Activated B cell treated with CpG ODN at 0.5 μM for 24 hours (primary cell): ENCODE measurements around the gene HEXIM1. TPM values are rescaled to one million over a fixed set of nuclear protein-coding genes. Genes with fewer than 3 reads are reported as not detected.

ENCODE experiments used
- ATAC-seq: fragments of 200-7000 bp; cut with Tn5 transposase; one replicate; pipeline ENCODE4 v1.10.0; 2021; ENCODE audit warnings: low read depth, mild to moderate bottlenecking, moderate library complexity
- CTCF ChIA-PET: fragments of 350-600 bp; sonication (Branson Sonifier 250); formaldehyde crosslinking; loops from one replicate; lab custom pipeline; 2021; ENCODE audit warnings: antibody characterized with exemption; lab: Charles Lee
- POLR2A ChIA-PET: fragments of 350-600 bp; sonication (Branson Sonifier 250); formaldehyde crosslinking; loops from one replicate; lab custom pipeline; 2021; ENCODE audit warnings: antibody characterized with exemption; lab: Charles Lee
- DNase-seq: peaks from one replicate; pipeline ENCODE4 v3.0.0; 2022
- H3K27ac Mint-ChIP-seq: one replicate; pipeline ENCODE4 v1.8.0; 2020; ENCODE audit warnings: mixed read lengths
- H3K27me3 Mint-ChIP-seq: one replicate; pipeline ENCODE4 v1.8.0; 2021; ENCODE audit warnings: mixed read lengths
- H3K36me3 Mint-ChIP-seq: one replicate; pipeline ENCODE4 v1.8.0; 2021; ENCODE audit warnings: low read depth, mixed read lengths
- H3K4me1 Mint-ChIP-seq: one replicate; pipeline ENCODE4 v1.8.0; 2021; ENCODE audit warnings: mixed read lengths
- H3K4me3 Mint-ChIP-seq: one replicate; pipeline ENCODE4 v1.8.0; 2020; ENCODE audit warnings: mild to moderate bottlenecking, mixed read lengths
- H3K9me3 Mint-ChIP-seq: one replicate; pipeline ENCODE4 v1.8.0; 2020; ENCODE audit warnings: mixed read lengths
- intact Hi-C: fragments of 100-400 bp; cut with micrococcal nuclease; formaldehyde crosslinking; loops from one replicate; pipeline ENCODE4 v1.15.1; 2024
- total RNA-seq: library from RNA; stranded (reverse); gene quantifications from 2 replicates; pipeline ENCODE4 v1.2.3, GENCODE V29; 2022
- TF ChIP-seq, protein P1 (sequence below): fragments of 200-600 bp; IDR thresholded peaks from one replicate; pipeline ENCODE4 v1.8.0; 2022; ENCODE audit warnings: antibody characterized with exemption, mild to moderate bottlenecking

The HEXIM1 gene, protein sequence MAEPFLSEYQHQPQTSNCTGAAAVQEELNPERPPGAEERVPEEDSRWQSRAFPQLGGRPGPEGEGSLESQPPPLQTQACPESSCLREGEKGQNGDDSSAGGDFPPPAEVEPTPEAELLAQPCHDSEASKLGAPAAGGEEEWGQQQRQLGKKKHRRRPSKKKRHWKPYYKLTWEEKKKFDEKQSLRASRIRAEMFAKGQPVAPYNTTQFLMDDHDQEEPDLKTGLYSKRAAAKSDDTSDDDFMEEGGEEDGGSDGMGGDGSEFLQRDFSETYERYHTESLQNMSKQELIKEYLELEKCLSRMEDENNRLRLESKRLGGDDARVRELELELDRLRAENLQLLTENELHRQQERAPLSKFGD
- total RNA-seq = 19.5 and 21.5 TPM in 2 replicates

- Mint-ChIP-seq H3K36me3 (peaks cover 19% of the 10 kb centered on the region), H3K9me3 (no peaks in the 10 kb centered on the region), H3K27me3 (no peaks in the 10 kb centered on the region), H3K4me1 (peaks cover 61% of the 10 kb centered on the region), H3K4me3 (peak within 1 kb of the TSS; percentile 96), H3K27ac (peak within 1 kb of the TSS; percentile 100)
- DNase-seq = peak; percentile 97
- ChIA-PET POLR2A (interaction anchor here (0.6 to 8.7 kb wide), 35 partner anchors 9 to 381 kb away, joined by 3 to 703 read pairs (median 6); partner anchors contain the start of genes ACBD4, DCAKD, EFTUD2 and FMNL1), CTCF (interaction anchor here (1.0 to 6.3 kb wide), 13 partner anchors 8 to 168 kb away, joined by 3 to 167 read pairs (median 4); partner anchors contain the start of genes ACBD4, HEXIM2 and PLCD3)
- TF ChIP-seq, protein P1, sequence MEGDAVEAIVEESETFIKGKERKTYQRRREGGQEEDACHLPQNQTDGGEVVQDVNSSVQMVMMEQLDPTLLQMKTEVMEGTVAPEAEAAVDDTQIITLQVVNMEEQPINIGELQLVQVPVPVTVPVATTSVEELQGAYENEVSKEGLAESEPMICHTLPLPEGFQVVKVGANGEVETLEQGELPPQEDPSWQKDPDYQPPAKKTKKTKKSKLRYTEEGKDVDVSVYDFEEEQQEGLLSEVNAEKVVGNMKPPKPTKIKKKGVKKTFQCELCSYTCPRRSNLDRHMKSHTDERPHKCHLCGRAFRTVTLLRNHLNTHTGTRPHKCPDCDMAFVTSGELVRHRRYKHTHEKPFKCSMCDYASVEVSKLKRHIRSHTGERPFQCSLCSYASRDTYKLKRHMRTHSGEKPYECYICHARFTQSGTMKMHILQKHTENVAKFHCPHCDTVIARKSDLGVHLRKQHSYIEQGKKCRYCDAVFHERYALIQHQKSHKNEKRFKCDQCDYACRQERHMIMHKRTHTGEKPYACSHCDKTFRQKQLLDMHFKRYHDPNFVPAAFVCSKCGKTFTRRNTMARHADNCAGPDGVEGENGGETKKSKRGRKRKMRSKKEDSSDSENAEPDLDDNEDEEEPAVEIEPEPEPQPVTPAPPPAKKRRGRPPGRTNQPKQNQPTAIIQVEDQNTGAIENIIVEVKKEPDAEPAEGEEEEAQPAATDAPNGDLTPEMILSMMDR = no peak
- intact Hi-C loops = loop anchor here (1.0 to 2.0 kb wide), 7 partner anchors 13 to 168 kb away; partner anchors contain the start of genes ACBD4, HEXIM2, MAP3K14 and NMT1
- ATAC-seq = peak; percentile 74
Measured at GRCh38 chr17:45148183-45149036, at the start of gene HEXIM1. HEXIM1 (plus strand) TSS chr17:45148475; CDS start chr17:45149191, 716 bp downstream.

- DNase-seq = peak; percentile 67
- Mint-ChIP-seq H3K4me3 (no peak overlapping the region), H3K9me3 (no peaks in the 10 kb centered on the region), H3K27ac (no peak overlapping the region), H3K4me1 (peaks cover 8% of the 10 kb centered on the region), H3K36me3 (peaks cover 79% of the 10 kb centered on the region), H3K27me3 (no peaks in the 10 kb centered on the region)
- ChIA-PET CTCF (interaction anchor here (0.7 to 2.8 kb wide), 20 partner anchors 10 to 200 kb away, joined by 3 to 29 read pairs (median 3); partner anchors contain the start of gene EFTUD2), POLR2A (interaction anchor here (0.7 to 0.8 kb wide), 2 partner anchors 183 to 200 kb away, joined by 3 read pairs; partner anchors contain the start of genes EFTUD2 and GFAP)
- intact Hi-C loops = loop anchor here (1.0 to 5.0 kb wide), 5 partner anchors 80 to 324 kb away; partner anchors contain the start of gene C1QL1
- TF ChIP-seq, protein P1 = no peak
- peak; percentile 90 for ATAC-seq
Measured at GRCh38 chr17:45098869-45099616, 49.2 kb upstream of the HEXIM1 start.

DNA sequence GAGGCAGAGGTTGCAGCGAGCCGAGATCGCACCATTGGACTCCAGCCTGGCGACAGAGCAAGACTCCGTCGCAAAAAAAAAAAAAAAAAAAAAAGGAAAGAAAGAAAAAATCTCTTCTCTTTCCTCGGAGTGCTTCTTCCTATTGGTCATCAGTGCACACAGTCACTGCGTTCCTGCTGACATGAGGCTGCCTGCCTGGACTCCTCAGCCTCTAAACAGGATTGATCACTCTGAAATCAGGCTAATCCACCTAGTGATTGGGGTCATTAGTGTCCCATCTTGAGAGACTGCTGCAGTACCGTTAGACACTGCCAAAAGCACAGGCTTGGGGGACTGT lies 46.8 kb upstream of the HEXIM1 start:
- intact Hi-C loops = no loop called here
- Mint-ChIP-seq H3K4me3 (no peak overlapping the region), H3K4me1 (peaks cover 3% of the 10 kb centered on the region), H3K36me3 (peaks cover 85% of the 10 kb centered on the region), H3K27me3 (no peaks in the 10 kb centered on the region), H3K27ac (no peak overlapping the region), H3K9me3 (no peaks in the 10 kb centered on the region)
- DNase-seq = no peak
- ChIA-PET POLR2A (no interaction called here), CTCF (no interaction called here)
- TF ChIP-seq, protein P1 = no peak
- ATAC-seq = no peak

DNA sequence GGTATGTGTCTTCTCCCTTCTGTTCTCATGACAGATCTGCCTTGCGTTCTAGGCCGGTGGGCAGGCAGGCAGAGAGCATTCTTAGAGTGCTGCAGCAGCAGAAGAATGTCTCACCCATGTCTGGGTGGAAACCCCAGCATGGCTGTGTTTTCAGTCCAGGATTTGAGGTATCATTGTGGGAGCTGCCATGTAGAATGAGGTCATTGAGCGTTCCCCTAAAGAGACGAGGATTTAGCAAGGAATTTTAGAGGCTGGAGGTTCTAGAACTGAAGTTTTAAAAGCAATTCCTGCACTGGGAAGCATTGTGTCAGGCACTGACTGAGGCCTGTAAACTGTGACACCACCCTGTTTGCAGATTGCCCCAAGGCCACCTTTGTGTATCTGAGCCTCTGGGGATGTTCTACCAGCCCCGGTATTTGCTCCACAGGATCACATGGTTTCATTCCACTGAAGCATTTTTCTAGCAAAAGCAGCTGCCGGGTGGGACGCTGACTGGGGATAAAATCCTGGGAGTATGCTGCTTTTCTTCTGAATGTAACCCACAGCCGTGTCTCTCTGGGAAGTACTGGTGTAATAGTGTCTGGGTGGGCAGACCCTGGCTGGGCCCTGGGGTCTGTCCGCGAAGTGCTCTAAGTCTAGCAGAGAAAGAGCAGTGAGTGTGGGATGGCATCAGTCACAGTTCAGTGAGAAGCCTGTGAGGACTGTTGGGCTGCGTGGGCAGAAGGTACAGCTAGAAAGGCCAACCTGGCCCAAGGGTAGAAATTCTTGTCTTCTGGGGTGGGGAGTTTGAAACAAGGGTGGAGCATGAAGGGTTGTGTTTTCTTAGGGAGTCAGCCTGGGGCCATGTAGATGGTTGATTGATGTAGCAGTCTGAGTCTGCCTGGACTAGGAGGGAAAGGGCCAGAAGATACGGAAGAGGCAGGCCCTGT lies 46.1 kb upstream of the HEXIM1 start:
- Mint-ChIP-seq H3K4me3 (no peak overlapping the region), H3K27me3 (no peaks in the 10 kb centered on the region), H3K9me3 (no peaks in the 10 kb centered on the region), H3K27ac (no peak overlapping the region), H3K36me3 (peaks cover 85% of the 10 kb centered on the region), H3K4me1 (peaks cover 3% of the 10 kb centered on the region)
- ChIA-PET POLR2A (no interaction called here), CTCF (no interaction called here)
- ATAC-seq (no peak), DNase-seq (no peak)
- intact Hi-C loops = no loop called here
- TF ChIP-seq, protein P1 = no peak
